Chondrocyte (in vitro differentiated cells): ENCODE data around the gene PPL. TPM values are rescaled to one million over a fixed set of nuclear protein-coding genes. Genes with fewer than 3 reads are reported as not detected.
"Not testable (repeated sequence)": the region's sequence is repeated elsewhere in the genome, so short reads cannot be mapped to it uniquely, and the experiment has no call there.

Experiments
- DNase-seq: peaks from one replicate; pipeline ENCODE4 v3.0.0; 2021; ENCODE audit warnings: mixed read lengths, low spot score
- H3K27ac Mint-ChIP-seq: one replicate; pipeline ENCODE4 v1.8.0; 2021; ENCODE audit warnings: mild to moderate bottlenecking, moderate library complexity, mixed read lengths; ENCODE audit not compliant: unreplicated experiment
- H3K27me3 Mint-ChIP-seq: 2 replicates; pipeline ENCODE4 v1.8.0; 2021; ENCODE audit warnings: low read depth, mixed read lengths
- H3K36me3 Mint-ChIP-seq: 2 replicates; pipeline ENCODE4 v1.8.0; 2021; ENCODE audit warnings: low read depth, mixed read lengths
- H3K4me1 Mint-ChIP-seq: 2 replicates; pipeline ENCODE4 v1.8.0; 2021; ENCODE audit warnings: low read depth, mild to moderate bottlenecking, mixed read lengths
- H3K4me3 Mint-ChIP-seq: one replicate; pipeline ENCODE4 v1.8.0; 2021; ENCODE audit warnings: mild to moderate bottlenecking, moderate library complexity, mixed read lengths; ENCODE audit not compliant: unreplicated experiment
- H3K9me3 Mint-ChIP-seq: 2 replicates; pipeline ENCODE4 v1.8.0; 2021; ENCODE audit warnings: low read depth, mixed read lengths
- total RNA-seq: library from RNA; stranded (reverse); gene quantifications from 3 replicates; pipeline ENCODE4 v1.2.1, GENCODE V29; 2021
- TF ChIP-seq, protein P1 (sequence below): fragments of 200-600 bp; sonication (generic); IDR thresholded peaks from 2 replicates; pipeline ENCODE4 v1.5.0; 2021; ENCODE audit warnings: antibody characterized with exemption, mild to moderate bottlenecking, moderate library complexity

PPL gene
- total RNA-seq, 1 donor from 2014 or later: 0.97 TPM

DNA sequence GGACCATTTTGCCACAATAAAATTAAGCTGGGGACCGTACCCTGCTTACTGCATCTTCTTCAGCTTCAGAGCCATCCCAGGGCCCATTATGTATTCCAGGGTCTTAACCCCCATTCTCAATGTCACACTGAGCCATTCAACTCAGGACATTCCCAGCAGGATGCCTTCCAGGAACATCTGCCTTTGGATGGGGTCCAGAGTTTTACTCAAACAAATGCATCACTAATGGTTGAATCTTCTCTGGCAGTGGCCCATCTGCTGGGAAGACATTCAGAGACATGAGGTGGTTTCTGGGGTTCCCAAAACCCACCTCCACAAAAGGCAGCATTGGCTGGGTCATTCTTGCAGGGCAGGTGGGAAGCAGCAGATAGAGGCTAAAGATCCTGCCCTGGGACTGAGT is 17.8 kb upstream of the PPL start:
- H3K4me1 Mint-ChIP-seq: peaks cover 17% of the 10 kb centered on the region
- no peak for DNase-seq
- no peaks in the 10 kb centered on the region for H3K36me3 Mint-ChIP-seq
- H3K27me3 Mint-ChIP-seq: peaks cover 7% of the 10 kb centered on the region
- no peak overlapping the region for H3K27ac Mint-ChIP-seq
- TF ChIP-seq, protein P1, sequence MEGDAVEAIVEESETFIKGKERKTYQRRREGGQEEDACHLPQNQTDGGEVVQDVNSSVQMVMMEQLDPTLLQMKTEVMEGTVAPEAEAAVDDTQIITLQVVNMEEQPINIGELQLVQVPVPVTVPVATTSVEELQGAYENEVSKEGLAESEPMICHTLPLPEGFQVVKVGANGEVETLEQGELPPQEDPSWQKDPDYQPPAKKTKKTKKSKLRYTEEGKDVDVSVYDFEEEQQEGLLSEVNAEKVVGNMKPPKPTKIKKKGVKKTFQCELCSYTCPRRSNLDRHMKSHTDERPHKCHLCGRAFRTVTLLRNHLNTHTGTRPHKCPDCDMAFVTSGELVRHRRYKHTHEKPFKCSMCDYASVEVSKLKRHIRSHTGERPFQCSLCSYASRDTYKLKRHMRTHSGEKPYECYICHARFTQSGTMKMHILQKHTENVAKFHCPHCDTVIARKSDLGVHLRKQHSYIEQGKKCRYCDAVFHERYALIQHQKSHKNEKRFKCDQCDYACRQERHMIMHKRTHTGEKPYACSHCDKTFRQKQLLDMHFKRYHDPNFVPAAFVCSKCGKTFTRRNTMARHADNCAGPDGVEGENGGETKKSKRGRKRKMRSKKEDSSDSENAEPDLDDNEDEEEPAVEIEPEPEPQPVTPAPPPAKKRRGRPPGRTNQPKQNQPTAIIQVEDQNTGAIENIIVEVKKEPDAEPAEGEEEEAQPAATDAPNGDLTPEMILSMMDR: no peak
- H3K4me3 Mint-ChIP-seq: no peak overlapping the region
- no peaks in the 10 kb centered on the region for H3K9me3 Mint-ChIP-seq

GRCh38 chr16:4951583-4951982 is 14.6 kb upstream of the PPL start:
- H3K27me3 Mint-ChIP-seq, H3K36me3 Mint-ChIP-seq, DNase-seq, H3K9me3 Mint-ChIP-seq, H3K4me3 Mint-ChIP-seq: not testable (repeated sequence)
- H3K4me1 Mint-ChIP-seq: peaks cover 13% of the 10 kb centered on the region
- H3K27ac Mint-ChIP-seq: peak overlapping the region; percentile 32

DNA sequence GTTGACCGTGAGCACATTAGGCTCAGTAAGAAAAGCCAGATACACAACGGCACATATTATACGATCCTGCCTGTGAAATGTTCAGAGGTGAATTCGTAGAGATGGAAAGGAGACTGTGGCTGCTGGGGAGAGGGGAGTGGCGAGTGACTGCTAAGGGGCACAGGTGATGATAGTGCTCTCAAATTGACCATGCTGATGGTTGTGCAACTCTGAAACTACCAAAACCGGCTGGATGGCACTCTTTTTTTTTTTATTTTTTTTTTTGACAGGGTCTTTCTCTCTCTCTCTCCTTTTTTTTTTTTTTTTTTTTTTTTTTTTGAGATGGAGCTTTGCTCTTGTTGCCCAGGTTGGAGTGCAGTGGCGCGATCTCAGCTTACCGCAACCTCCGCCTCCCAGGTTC is 13.0 kb upstream of the PPL start:
- TF ChIP-seq, protein P1: no peak
- no peak overlapping the region for H3K27ac Mint-ChIP-seq
- H3K27me3 Mint-ChIP-seq: no peaks in the 10 kb centered on the region
- DNase-seq: no peak
- peaks cover 21% of the 10 kb centered on the region for H3K4me1 Mint-ChIP-seq
- H3K36me3 Mint-ChIP-seq: no peaks in the 10 kb centered on the region
- no peaks in the 10 kb centered on the region for H3K9me3 Mint-ChIP-seq
- H3K4me3 Mint-ChIP-seq: no peak overlapping the region

- Mint-ChIP-seq H3K36me3 (no peaks in the 10 kb centered on the region), H3K27me3 (no peaks in the 10 kb centered on the region), H3K4me3 (no peak overlapping the region), H3K4me1 (peaks cover 30% of the 10 kb centered on the region), H3K27ac (no peak overlapping the region), H3K9me3 (no peaks in the 10 kb centered on the region)
- DNase-seq: no peak
- TF ChIP-seq, protein P1: no peak
Observed at GRCh38 chr16:4948903-4949766, 12.2 kb upstream of the PPL start.

DNA sequence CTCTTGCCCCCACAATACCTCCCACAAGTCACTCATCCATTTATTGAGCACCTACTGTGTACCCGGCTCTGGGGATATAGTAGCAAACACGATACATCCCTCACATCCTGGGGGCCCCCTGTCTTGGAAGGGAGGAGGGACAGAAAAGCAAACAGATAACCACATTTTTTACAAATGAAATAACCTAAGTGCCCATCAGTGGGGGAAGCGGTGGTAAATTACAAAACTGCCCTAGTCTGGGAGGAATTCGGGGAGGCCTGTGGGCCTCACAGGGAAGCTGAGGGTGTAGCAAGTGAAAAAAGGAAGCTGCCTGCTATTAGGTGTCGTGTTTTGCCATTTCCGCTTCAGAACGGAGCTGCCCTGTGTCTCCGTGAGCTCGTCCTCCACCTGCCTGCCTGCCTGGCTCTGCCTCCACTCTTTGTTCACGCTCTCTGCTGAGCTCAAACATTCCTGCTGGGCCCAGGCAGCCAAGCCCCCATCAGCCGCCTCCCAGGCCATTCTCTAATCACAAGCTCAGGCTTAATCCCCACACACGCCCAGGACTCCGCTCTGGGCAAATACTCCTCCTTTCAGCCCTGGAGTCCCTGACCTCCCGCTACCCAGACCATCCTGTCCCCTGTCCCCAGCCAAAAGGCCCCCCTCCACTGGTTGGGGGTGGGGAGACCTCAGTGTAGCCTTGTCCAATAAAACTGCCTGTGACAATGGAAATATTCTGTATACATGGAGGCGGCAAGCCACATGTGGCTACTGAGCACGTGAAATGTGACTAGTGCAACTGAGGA is 11.0 kb upstream of the PPL start:
- Mint-ChIP-seq H3K27me3 (no peaks in the 10 kb centered on the region), H3K27ac (peak overlapping the region; percentile 68), H3K4me1 (peaks cover 39% of the 10 kb centered on the region), H3K9me3 (no peaks in the 10 kb centered on the region), H3K4me3 (no peak overlapping the region), H3K36me3 (no peaks in the 10 kb centered on the region)
- no peak for DNase-seq
- TF ChIP-seq, protein P1: no peak
